Endothelial cell of umbilical vein (primary cell): ENCODE results near the gene GINS3. TPM values are rescaled to one million over a fixed set of nuclear protein-coding genes. Genes with fewer than 3 reads are reported as not detected.
A peak's percentile ranks its signal among the peaks of the same experiment; 100 is the strongest.

ENCODE experiments used
- BruUV-seq: library from RNA; stranded (reverse); fragments of 400-500 nt; replicated peaks from 2 replicates; lab custom pipeline; 2021; lab: Mats Ljungman, UMichigan
- CTCF ChIA-PET: fragments of 300-600, 350-600 bp; sonication (Branson Sonifier 250); formaldehyde crosslinking; loops from one replicate; lab custom pipeline; 2021; ENCODE audit warnings: antibody characterized with exemption, inconsistent platforms; lab: Charles Lee
- POLR2A ChIA-PET: fragments of 300-600, 350-600 bp; sonication (Branson Sonifier 250); formaldehyde crosslinking; loops from one replicate; lab custom pipeline; 2021; ENCODE audit warnings: antibody characterized with exemption, inconsistent platforms; lab: Charles Lee
- DNase-seq: peaks from one replicate; pipeline ENCODE4 v3.0.0-alpha.2; 2011; ENCODE audit warnings: low read depth, low spot score
- FAIRE-seq: peaks from 2 replicates; lab custom pipeline; 2011; peaks lifted over from hg19 to GRCh38; lab: Jason Lieb, UNC
- H2AFZ ChIP-seq: 2 replicates; pipeline ENCODE4 v1.6.0; 2012; ENCODE audit warnings: low read depth, low read length, control low read depth, inconsistent platforms
- H3K27ac ChIP-seq: 2 replicates; pipeline ENCODE4 v1.5.1; 2011; ENCODE audit warnings: low read depth, mild to moderate bottlenecking, control low read depth, low read length, moderate library complexity; ENCODE audit not compliant: insufficient read depth
- H3K27me3 ChIP-seq, 2 experiments: 2 replicates each; pipeline versions ENCODE4 v1.6.0 to v1.6.1; 2011; ENCODE audit warnings: low read length in 2 of 2, mixed read lengths in 1 of 2; ENCODE audit not compliant: control insufficient read depth in 2 of 2, insufficient read depth in 2 of 2
- H3K36me3 ChIP-seq, 2 experiments: 2 replicates in 1 of 2; 3 replicates in 1 of 2; pipeline ENCODE4 v1.5.1; 2011; ENCODE audit warnings: low read length in 2 of 2, mild to moderate bottlenecking in 1 of 2, moderate library complexity in 1 of 2; ENCODE audit not compliant: control insufficient read depth in 2 of 2, insufficient read depth in 2 of 2; ENCODE audit errors: extremely low read depth in 1 of 2
- H3K4me1 ChIP-seq: 3 replicates; pipeline ENCODE4 v1.5.1; 2011; ENCODE audit warnings: mild to moderate bottlenecking, low read length; ENCODE audit not compliant: control insufficient read depth, insufficient read depth; ENCODE audit errors: extremely low read depth
- H3K4me2 ChIP-seq: 2 replicates; pipeline ENCODE4 v1.6.1; 2011; ENCODE audit warnings: low read length, control low read depth, mixed read lengths; ENCODE audit not compliant: insufficient read depth
- H3K4me3 ChIP-seq, 3 experiments: fragments of 200-600 bp in 1 of 3; sonication (generic), shearing (Covaris generic) in 1 of 3; replicated peaks in 1 of 3; 2 replicates each; pipeline ENCODE4 v1.5.1; 2011 to 2016; ENCODE audit warnings: control low read depth in 3 of 3, low read length in 3 of 3, mild to moderate bottlenecking in 2 of 3, inconsistent platforms in 1 of 3, low read depth in 1 of 3, moderate library complexity in 1 of 3; ENCODE audit not compliant: insufficient read depth in 1 of 3
- H3K79me2 ChIP-seq: 2 replicates; pipeline ENCODE4 v1.6.0; 2012; ENCODE audit warnings: low read length, inconsistent platforms; ENCODE audit not compliant: control insufficient read depth, insufficient read depth
- H3K9ac ChIP-seq: replicated peaks from 2 replicates; pipeline ENCODE3; 2011; ENCODE audit warnings: low read length, control low read depth; ENCODE audit not compliant: insufficient read depth; ENCODE audit errors: extremely low read depth
- H3K9me1 ChIP-seq: replicated peaks from 3 replicates; pipeline ENCODE4 v1.6.0; 2011; ENCODE audit warnings: mild to moderate bottlenecking, low read length; ENCODE audit not compliant: control insufficient read depth, insufficient read depth; ENCODE audit errors: extremely low read depth
- H3K9me3 ChIP-seq: replicated peaks from 2 replicates; pipeline ENCODE4 v1.5.1; 2012; ENCODE audit warnings: low read length, inconsistent platforms; ENCODE audit not compliant: control insufficient read depth, insufficient read depth
- H4K20me1 ChIP-seq: replicated peaks from 2 replicates; pipeline ENCODE3; 2011; ENCODE audit warnings: mild to moderate bottlenecking, low read length; ENCODE audit not compliant: control insufficient read depth, insufficient read depth; ENCODE audit errors: extremely low read depth
- CTCF ChIP-seq, 2 donors: IDR thresholded peaks; 1 replicate in 1 of 2; 2 replicates in 1 of 2; pipeline ENCODE4 v1.5.1; 2011; ENCODE audit warnings: low read length in 2 of 2, mild to moderate bottlenecking in 2 of 2, moderate library complexity in 2 of 2, control low read depth in 1 of 2, inconsistent platforms in 1 of 2, low read depth in 1 of 2; ENCODE audit not compliant: insufficient read depth in 1 of 2; ENCODE audit errors: extremely low read depth in 1 of 2
- EZH2 ChIP-seq: IDR thresholded peaks from 2 replicates; pipeline ENCODE4 v1.6.1; 2012; ENCODE audit warnings: borderline replicate concordance, low read depth, mild to moderate bottlenecking, moderate library complexity, low read length, inconsistent platforms; ENCODE audit not compliant: severe bottlenecking
- FOS ChIP-seq: IDR thresholded peaks from 2 replicates; pipeline ENCODE4 v1.6.1; 2011; ENCODE audit warnings: mild to moderate bottlenecking, low read length, moderate library complexity, borderline replicate concordance; ENCODE audit not compliant: insufficient read depth
- GATA2 ChIP-seq: IDR thresholded peaks from 2 replicates; pipeline ENCODE4 v1.7.0; 2011; ENCODE audit warnings: low read depth, mild to moderate bottlenecking, moderate library complexity, mixed read lengths, low read length; ENCODE audit not compliant: insufficient read length, insufficient read depth
- JUN ChIP-seq: IDR thresholded peaks from 2 replicates; pipeline ENCODE4 v1.6.1; 2011; ENCODE audit warnings: borderline replicate concordance, low read depth; ENCODE audit not compliant: insufficient read length, insufficient read depth
- MAX ChIP-seq: IDR thresholded peaks from 2 replicates; pipeline ENCODE4 v1.6.1; 2011; ENCODE audit not compliant: insufficient read depth, insufficient read length
- MYC ChIP-seq: IDR thresholded peaks from one replicate; pipeline ENCODE4 v1.6.1; 2011; ENCODE audit warnings: mild to moderate bottlenecking, low read depth, low read length
- POLR2A ChIP-seq: IDR thresholded peaks from 2 replicates; pipeline ENCODE4 v1.6.1; 2012; ENCODE audit warnings: low read depth, mild to moderate bottlenecking, control low read depth, low read length
- POLR2AphosphoS5 ChIP-seq: IDR thresholded peaks from 2 replicates; pipeline ENCODE4 v1.6.1; 2012; ENCODE audit warnings: low read depth, mild to moderate bottlenecking, control low read depth, low read length, moderate library complexity; ENCODE audit not compliant: insufficient read depth
- dilution Hi-C: fragments of 300-500 bp; cut with MboI; formaldehyde crosslinking; loops from one replicate; pipeline ENCODE4 v1.15.0; 2019; ENCODE audit warnings: low sequenced_read_pairs; ENCODE audit not compliant: extremely low pct_ligation_motif_present
- intact Hi-C: fragments of 100-400 bp; cut with micrococcal nuclease; formaldehyde crosslinking; loops from one replicate; pipeline ENCODE4 v1.10.0; 2022
- polyA plus RNA-seq, 4 experiments: library from polyadenylated mRNA; depleted of rRNA in 3 of 4; stranded (reverse) in 3 of 4; unstranded in 1 of 4; fragments of >200 nt; gene quantifications; 2 replicates each; pipeline versions ENCODE4 v1.2.1 to v1.2.3, GENCODE V29; 2011 to 2012; ENCODE audit warnings: missing spikeins in 1 of 4
- total RNA-seq: library from RNA; stranded (reverse); gene quantifications from 2 replicates; pipeline ENCODE4 v1.2.3, GENCODE V29; 2021

Gene GINS3
- total and polyA plus RNA-seq, 2 donors (not counting 3 experiments of a cell fraction or from before 2014, with no cell fraction given): 17.2 to 24.1 TPM

GRCh38 chr16:58375386-58375785 is 16.9 kb upstream of the GINS3 start:
- H3K4me3 ChIP-seq: no peak overlapping the region
- no peaks in the 10 kb centered on the region for H3K27me3 ChIP-seq
- ChIA-PET CTCF (interaction anchor here (1.2 kb wide), 1 partner anchor 9 kb away, joined by 3 read pairs; no protein-coding TSS in a partner anchor), POLR2A (no interaction called here)
- no TSS peak for BruUV-seq
- no peaks in the 10 kb centered on the region for H3K36me3 ChIP-seq
- TF ChIP-seq FOS (no peak), POLR2AphosphoS5 (no peak), MAX (no peak)
- peaks cover 34% of the 10 kb centered on the region for H3K4me1 ChIP-seq
- no peaks in the 10 kb centered on the region for H3K9me1 ChIP-seq
- no peaks in the 10 kb centered on the region for H3K79me2 ChIP-seq
- no peak for DNase-seq
- H2AFZ ChIP-seq: no peak overlapping the region
- H3K4me2 ChIP-seq: no peak overlapping the region
- dilution Hi-C loops (no loop called here), intact Hi-C loops (no loop called here)
- H3K27ac ChIP-seq: no peak overlapping the region
- H3K9ac ChIP-seq: no peak overlapping the region
- no peak for FAIRE-seq
- no peaks in the 10 kb centered on the region for H4K20me1 ChIP-seq
- H3K9me3 ChIP-seq: no peaks in the 10 kb centered on the region

GRCh38 chr16:58377932-58378331 is 14.3 kb upstream of the GINS3 start:
- Histone ChIP-seq H3K9me1 (no peaks in the 10 kb centered on the region), H3K9me3 (no peaks in the 10 kb centered on the region), H3K36me3 (no peaks in the 10 kb centered on the region), H3K79me2 (no peaks in the 10 kb centered on the region), H3K27ac (peak overlapping the region; percentile 85), H3K4me2 (peak overlapping the region; percentile 82), H3K4me1 (peaks cover 34% of the 10 kb centered on the region), H3K27me3 (no peaks in the 10 kb centered on the region), H4K20me1 (no peaks in the 10 kb centered on the region), H3K9ac (peak overlapping the region; percentile 49), H3K4me3 (peak overlapping the region in 1 of 3 experiments; percentile 15), H2AFZ (peak overlapping the region; percentile 59)
- TF ChIP-seq GATA2 (no peak), MAX (no peak), CTCF (IDR thresholded peaks at IDR 0.05; ENCODE audit: extremely low read depth in 1 of 2, insufficient read depth in 1 of 2, low read depth in 1 of 2, low read length in 2 of 2) (no peak), POLR2AphosphoS5 (no peak), MYC (no peak), EZH2 (no peak), FOS (no peak), POLR2A (no peak), JUN (no peak)
- intact Hi-C loops (loop anchor here (1.0 kb wide), 2 partner anchors 14 to 31 kb away; partner anchors contain the start of gene GINS3), dilution Hi-C loops (no loop called here)
- peak; percentile 60 for DNase-seq
- no TSS peak for BruUV-seq
- peak; percentile 76 for FAIRE-seq
- ChIA-PET POLR2A (no interaction called here), CTCF (interaction anchor here (0.8 kb wide), 2 partner anchors 41 to 110 kb away, joined by 3 to 4 read pairs; no protein-coding TSS in a partner anchor)
